Posterior vena cava (tissue), 2 donors: Measurements from ENCODE around the gene PCF11. TPM values are rescaled to one million over a fixed set of nuclear protein-coding genes. Genes with fewer than 3 reads are reported as not detected.
"Not testable (repeated sequence)": the region's sequence is repeated elsewhere in the genome, so short reads cannot be mapped to it uniquely, and the experiment has no call there.

Source experiments
- DNase-seq: peaks from one replicate; pipeline ENCODE4 v3.0.0-alpha.2; 2020; ENCODE audit warnings: low spot score
- intact Hi-C, 2 donors: fragments of 100-400 bp; cut with DNase I; formaldehyde crosslinking; loops; one replicate each; pipeline versions ENCODE4 v1.14.1 to v1.14.2; 2022 to 2023
- total RNA-seq, 2 donors: library from RNA; stranded (reverse); fragmentation: NEBNext Ultra II Directional; extraction: Animal tissue kit (Norgen Biotek cat#: 25700); gene quantifications; one replicate each; pipeline ENCODE4 v1.2.1, GENCODE V29; 2021
- donor health status: DM: yes; HTN: yes; CAD: no.
- donor health status: DM: yes; HTN: yes; CAD: no.

The PCF11 gene
- total RNA-seq, 2 donors from 2014 or later = 45.0 to 46.1 TPM

GRCh38 chr11:83175815-83176214 lies 18.9 kb downstream of the PCF11 start:
- DNase-seq = no peak
- intact Hi-C loops = loop anchor here in 1 of 2 donors (5.0 kb wide), 1 partner anchor 446 kb away; no protein-coding TSS in a partner anchor

- intact Hi-C loops = no loop called here
- DNase-seq = no peak
Measured at GRCh38 chr11:83181815-83182214, 24.9 kb downstream of the PCF11 start.

DNA sequence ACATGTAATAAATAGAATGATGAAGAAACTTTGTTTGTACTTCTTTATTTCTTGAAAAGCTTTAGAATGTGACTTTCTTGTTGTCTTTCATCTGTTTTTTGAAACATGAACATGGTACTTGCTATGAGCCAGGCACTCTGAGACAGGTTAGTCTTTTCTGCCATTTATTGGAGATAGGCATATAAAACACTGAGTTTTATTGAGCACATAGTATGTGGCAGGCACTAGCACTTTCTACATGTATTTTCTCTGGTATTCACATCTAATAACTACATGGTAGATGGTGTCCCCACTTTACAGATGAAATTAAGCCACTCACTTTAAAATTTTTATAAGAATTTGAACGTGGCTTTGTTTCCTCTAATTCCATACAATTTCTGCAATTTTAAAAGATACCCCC lies 28.8 kb downstream of the PCF11 start:
- intact Hi-C loops = no loop called here
- no peak for DNase-seq

DNA sequence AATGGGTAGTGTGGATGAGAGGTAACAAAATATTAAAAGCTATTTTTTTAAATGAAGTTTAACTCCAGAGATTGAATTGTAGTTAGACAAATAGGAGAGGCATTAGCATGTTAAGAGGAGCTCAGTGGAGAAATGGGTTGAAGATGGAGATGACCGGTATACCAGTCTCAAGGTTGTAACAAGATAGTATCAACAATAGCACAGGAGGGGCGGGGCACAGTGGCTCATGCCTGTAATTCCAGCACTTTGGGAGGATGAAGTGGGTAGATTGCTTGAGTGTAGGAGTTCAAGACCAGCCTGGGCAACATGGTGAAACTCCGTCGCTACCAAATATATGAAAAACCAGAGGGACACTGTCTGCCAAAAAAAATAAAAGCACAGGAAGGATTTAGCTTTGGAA lies 30.5 kb downstream of the PCF11 start:
- DNase-seq = no peak
- intact Hi-C loops = no loop called here

GRCh38 chr11:83191491-83191890 lies 34.6 kb downstream of the PCF11 start:
- no peak for DNase-seq
- intact Hi-C loops = loop anchor here in 1 of 2 donors (10.0 kb wide), 1 partner anchor 287 kb away; the partner anchor contains the start of genes DDIAS and PRCP

DNA sequence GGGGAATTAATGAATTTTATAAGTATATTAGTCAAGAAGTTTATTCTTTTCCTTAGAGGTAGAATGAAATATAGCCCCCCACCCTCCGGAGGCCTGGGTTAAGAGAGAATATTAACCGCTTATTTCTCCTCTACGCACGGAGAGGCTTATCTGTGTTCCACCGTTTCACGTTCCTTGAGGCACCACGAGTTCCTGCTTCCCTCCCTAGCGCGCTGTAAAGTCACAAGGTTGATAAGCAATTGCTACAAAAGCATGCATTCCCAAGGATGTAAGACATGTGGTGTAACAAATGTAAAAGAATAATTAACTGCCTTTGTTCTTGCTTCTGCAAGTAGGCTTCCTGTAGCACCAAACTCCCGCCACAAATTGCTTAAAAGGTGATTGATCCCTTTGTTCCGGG lies 35.1 kb downstream of the PCF11 start:
- intact Hi-C loops = loop anchor here in 1 of 2 donors (10.0 kb wide), 1 partner anchor 287 kb away; the partner anchor contains the start of genes DDIAS and PRCP
- DNase-seq = no peak

DNA sequence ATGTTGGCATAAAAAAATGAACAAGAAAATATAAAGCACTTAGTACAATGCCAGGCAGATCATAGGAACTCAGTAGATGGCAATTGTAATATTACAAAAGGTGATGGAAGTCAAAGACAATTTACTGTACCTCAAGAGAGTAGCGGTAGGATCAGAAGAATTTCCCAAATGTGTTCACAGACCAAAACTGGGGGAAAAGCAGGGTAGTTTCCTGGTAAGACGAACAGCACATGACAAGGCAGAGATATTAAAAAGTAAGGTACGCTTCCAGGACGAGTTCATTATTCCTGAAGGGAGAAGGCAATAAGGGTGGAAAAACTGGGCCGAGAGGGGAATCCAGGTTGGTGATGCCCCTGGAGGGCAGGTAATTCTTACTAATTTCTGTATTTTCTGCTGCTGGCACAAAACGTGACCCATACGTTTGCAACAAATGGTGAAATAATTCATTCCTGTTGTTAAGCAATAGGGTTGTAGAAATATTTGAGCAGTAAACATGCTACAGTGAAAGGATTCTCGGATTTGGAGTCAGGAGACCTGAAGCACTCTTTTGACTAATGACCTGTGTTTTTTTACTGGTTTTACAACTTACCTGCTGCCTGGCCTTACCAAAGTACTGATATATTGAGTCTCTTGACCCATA lies 35.8 kb downstream of the PCF11 start:
- intact Hi-C loops = loop anchor here in 1 of 2 donors (10.0 kb wide), 1 partner anchor 288 kb away; the partner anchor contains the start of genes DDIAS and PRCP
- DNase-seq = no peak

DNA sequence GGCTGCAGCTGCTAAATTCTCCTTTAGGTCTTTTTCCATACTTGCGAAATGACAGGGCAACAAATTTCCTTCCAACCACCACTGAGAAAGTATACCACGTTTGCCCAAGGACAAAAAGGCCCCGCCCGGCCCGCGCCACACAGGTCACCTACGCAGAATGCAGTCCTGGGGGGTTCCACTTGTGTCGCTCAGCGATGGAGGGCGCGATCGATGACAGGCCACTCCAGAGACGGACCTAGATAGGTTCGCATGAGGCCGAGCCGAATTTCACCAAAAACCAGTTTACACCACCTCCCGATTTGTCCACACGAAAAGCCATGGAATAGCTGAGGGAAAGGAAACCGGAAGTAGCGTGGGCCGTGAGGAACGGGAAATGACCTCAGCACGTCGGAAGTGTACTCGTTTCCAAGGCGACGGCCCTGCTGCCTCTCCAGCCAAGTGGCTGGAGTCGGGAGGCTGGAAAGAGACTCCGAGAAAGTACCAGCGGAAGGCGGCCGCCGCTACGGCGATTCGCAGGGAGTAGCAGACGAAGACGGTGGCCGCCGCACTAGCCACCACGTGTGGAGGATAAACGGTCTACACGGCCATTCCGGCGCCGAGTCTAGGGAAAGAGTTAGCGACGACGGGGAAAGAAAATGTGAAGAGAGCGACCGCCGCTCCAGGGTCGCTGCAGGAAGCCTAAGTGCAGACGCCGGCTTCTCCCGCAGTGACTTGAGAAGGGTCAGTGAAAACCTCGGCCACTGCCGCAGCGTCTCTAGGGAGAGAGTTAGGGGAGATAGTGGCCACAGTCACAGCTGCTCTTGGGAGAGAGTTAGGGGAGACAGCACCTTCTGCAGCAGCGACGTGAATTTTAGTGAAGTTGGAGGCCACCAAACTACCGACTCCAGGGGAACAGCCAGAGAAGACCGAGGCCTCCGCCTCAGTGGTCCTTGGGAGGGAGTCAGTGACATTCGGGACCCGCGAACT lies 36.7 kb downstream of the PCF11 start, which contains the start of gene ANKRD42:
Gene ANKRD42 (plus strand): TSS at position 398 of the 966 bp plus-strand sequence. CDS start 959 bp downstream, outside the sequence.
- peak; percentile 97 for DNase-seq
- intact Hi-C loops = loop anchor here in 1 of 2 donors (10.0 kb wide), 1 partner anchor 289 kb away; the partner anchor contains the start of genes DDIAS and PRCP

DNA sequence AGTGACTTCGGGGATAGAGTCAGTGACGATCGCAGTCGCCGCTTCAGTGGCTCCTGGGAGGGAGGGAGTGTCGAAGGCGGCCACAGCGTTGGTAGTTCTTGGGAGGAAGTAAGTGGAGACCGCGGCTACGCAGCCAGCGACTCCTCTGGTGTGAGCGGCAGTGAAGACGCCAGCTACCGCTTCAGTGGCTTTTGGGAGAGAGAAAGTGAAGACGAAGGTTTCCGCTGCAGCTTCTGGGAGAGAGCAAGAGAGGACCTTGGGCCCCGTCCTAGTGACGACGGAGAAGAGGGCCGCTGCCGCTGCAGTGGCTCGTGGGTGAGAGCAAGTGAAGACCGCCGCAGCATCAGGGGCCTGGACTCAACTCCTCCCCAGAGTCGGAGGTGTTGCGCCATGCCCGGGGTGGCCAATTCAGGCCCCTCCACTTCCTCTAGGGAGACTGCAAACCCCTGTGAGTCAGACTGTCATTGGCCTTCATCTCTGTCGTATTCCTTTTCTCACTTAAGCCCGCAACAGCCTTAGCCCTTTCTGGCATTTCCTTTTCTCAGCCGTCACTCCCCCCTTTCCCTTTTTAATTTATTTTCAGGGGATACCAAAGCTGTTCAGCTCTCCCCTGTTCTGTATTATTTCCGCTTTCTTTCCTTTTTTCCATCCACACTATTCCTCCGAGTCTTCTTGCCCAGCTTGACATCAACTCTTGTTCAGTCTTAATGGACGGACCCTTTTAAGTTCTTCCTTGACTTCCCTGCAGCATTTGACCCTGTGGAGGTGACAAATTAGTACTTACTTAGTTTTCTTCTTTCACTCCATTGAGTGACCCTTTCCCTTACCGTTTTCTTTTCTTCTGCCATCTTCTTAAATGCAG lies 37.6 kb downstream of the PCF11 start:
- DNase-seq = peak; percentile 94
- intact Hi-C loops = loop anchor here in 1 of 2 donors (10.0 kb wide), 1 partner anchor 290 kb away; the partner anchor contains the start of genes DDIAS and PRCP

GRCh38 chr11:83195143-83195466 lies 38.2 kb downstream of the PCF11 start:
- DNase-seq = no peak
- intact Hi-C loops = loop anchor here in 1 of 2 donors (10.0 kb wide), 1 partner anchor 290 kb away; the partner anchor contains the start of genes DDIAS and PRCP

DNA sequence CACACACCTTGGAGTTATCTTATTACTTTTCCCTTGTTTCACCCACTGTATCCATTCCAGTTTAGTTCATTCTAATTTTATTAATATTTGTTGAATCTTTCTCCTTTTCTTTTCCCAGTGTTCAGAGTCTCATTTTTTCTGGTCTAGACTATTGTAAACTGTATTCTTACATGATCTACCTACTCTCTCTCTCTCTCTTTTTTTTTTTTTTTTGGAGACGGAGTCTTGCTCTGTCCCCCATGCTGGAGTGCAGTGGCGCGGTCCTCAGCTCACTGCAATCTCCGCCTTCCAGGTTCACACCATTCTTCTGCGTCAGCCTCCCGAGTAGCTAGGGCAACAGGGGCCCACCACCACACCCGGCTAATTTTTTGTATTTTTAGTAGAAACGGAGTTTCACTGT lies 38.7 kb downstream of the PCF11 start:
- intact Hi-C loops = loop anchor here in 1 of 2 donors (10.0 kb wide), 1 partner anchor 291 kb away; the partner anchor contains the start of genes DDIAS and PRCP
- DNase-seq = no peak

- intact Hi-C loops = no loop called here
Measured at GRCh38 chr11:83200035-83200434, 43.1 kb downstream of the PCF11 start.

GRCh38 chr11:83205608-83206185 lies 48.8 kb downstream of the PCF11 start:
- intact Hi-C loops = no loop called here
- DNase-seq = no peak

More at GRCh38 chr11:83200035-83200434, 43.1 kb downstream of the PCF11 start:
- DNase-seq = no peak

DNA sequence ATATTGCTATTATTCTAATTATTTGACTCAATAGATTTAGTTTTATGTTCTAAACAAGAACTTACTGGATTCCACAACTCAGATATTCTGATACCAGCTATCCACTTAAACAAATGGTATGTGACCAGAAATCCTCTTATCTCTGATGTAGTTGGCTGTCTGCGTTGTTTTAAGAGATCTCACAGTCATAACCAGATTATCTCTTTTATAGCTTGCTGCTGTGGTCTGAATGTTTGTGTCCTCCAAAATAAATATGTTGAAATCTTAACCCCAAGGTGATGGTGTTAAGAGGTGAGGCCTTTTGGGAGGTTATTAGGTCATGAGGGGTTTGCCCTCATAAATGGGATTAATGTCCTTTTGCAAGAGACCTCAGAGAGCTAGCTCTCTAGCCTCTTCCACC lies 49.3 kb downstream of the PCF11 start:
- intact Hi-C loops = no loop called here
- no peak for DNase-seq

DNA sequence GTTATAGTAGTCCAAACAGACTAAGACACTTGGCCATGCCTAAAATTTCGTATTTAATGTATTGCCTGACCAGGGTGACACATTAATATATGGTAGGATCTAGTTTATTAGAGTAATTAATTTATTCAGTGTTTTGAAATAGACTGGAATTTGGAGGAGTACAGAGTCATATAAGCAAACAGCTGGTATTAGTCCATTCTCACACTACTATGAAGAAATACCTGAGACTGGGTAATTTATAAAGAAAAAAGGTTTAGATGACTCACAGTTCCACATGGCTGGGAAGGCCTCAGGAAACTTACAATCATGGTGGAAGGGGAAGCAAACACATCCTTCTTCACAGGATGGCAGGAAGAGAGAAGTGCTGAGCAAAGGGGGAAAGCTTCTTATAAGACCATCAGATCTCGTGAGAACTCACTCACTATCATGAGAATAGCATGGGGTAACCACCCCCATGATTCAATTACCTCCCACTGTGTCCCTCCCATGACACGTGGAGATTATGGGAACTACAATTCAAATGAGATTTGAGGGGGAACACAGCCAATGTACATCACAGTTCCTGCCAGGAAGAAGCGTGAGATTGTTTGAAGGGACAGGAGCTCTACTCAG lies 49.9 kb downstream of the PCF11 start:
- intact Hi-C loops, DNase-seq: not testable (repeated sequence)

- no peak for DNase-seq
- intact Hi-C loops = no loop called here
Measured at GRCh38 chr11:83219095-83219494, 62.2 kb downstream of the PCF11 start.

- DNase-seq = no peak
Measured at GRCh38 chr11:83220260-83220659, 63.3 kb downstream of the PCF11 start.

GRCh38 chr11:83221694-83222093 lies 64.8 kb downstream of the PCF11 start:
- intact Hi-C loops = no loop called here
- DNase-seq = no peak

More at GRCh38 chr11:83220260-83220659, 63.3 kb downstream of the PCF11 start:
- intact Hi-C loops = no loop called here
